ENCODE results near the gene TMEM144.

The TMEM144 gene

GRCh38 chr4:158176776-158177175 lies 33.5 kb upstream of the TMEM144 start:
- H3K4me3 ChIP-seq (ENCODE audit: low read depth, low read length) = no peak overlapping the region
- TF ChIP-seq CTCF (IDR thresholded peaks at IDR 0.05; ENCODE audit: borderline replicate concordance, insufficient read depth, low read depth, low read length) = no peak

GRCh38 chr4:158179465-158179864 lies 30.8 kb upstream of the TMEM144 start:
- TF ChIP-seq CTCF (IDR thresholded peaks at IDR 0.05; ENCODE audit: borderline replicate concordance, insufficient read depth, low read depth, low read length) = no peak
- no peak overlapping the region for H3K4me3 ChIP-seq (ENCODE audit: low read depth, low read length)

GRCh38 chr4:158181906-158182305 lies 28.4 kb upstream of the TMEM144 start:
- no peak for TF ChIP-seq CTCF (IDR thresholded peaks at IDR 0.05; ENCODE audit: borderline replicate concordance, insufficient read depth, low read depth, low read length)
- H3K4me3 ChIP-seq (ENCODE audit: low read depth, low read length) = no peak overlapping the region

GRCh38 chr4:158182736-158183135 lies 27.6 kb upstream of the TMEM144 start:
- no peak overlapping the region for H3K4me3 ChIP-seq (ENCODE audit: low read depth, low read length)
- no peak for TF ChIP-seq CTCF (IDR thresholded peaks at IDR 0.05; ENCODE audit: borderline replicate concordance, insufficient read depth, low read depth, low read length)

- TF ChIP-seq CTCF (IDR thresholded peaks at IDR 0.05; ENCODE audit: borderline replicate concordance, insufficient read depth, low read depth, low read length) = no peak
- no peak overlapping the region for H3K4me3 ChIP-seq (ENCODE audit: low read depth, low read length)
These were observed 23.5 kb upstream of the TMEM144 start for GRCh38 chr4:158186815-158187214.

- no peak for TF ChIP-seq CTCF (IDR thresholded peaks at IDR 0.05; ENCODE audit: borderline replicate concordance, insufficient read depth, low read depth, low read length)
These were observed 20.9 kb upstream of the TMEM144 start for GRCh38 chr4:158189422-158189821.

GRCh38 chr4:158190718-158191117 lies 19.6 kb upstream of the TMEM144 start:
- H3K4me3 ChIP-seq (ENCODE audit: low read depth, low read length) = no peak overlapping the region
- no peak for TF ChIP-seq CTCF (IDR thresholded peaks at IDR 0.05; ENCODE audit: borderline replicate concordance, insufficient read depth, low read depth, low read length)

More at GRCh38 chr4:158189422-158189821, 20.9 kb upstream of the TMEM144 start:
- no peak overlapping the region for H3K4me3 ChIP-seq (ENCODE audit: low read depth, low read length)
